ENCODE results near the gene JPH3. TPM values are rescaled to one million over a fixed set of nuclear protein-coding genes. Genes with fewer than 3 reads are reported as not detected.

JPH3 gene
- total RNA-seq, 2 donors from 2014 or later, result 37.0 to 39.1 TPM

- Mint-ChIP-seq H3K4me1 (no peaks in the 10 kb centered on the region), H3K36me3 (ENCODE audit: low read depth) (no peaks in the 10 kb centered on the region), H3K4me3 (no peak overlapping the region), H3K27ac (no peak overlapping the region), H3K27me3 (ENCODE audit: insufficient read depth) (peaks cover 2% of the 10 kb centered on the region), H3K9me3 (peaks cover 6% of the 10 kb centered on the region)
- no peak for TF ChIP-seq CTCF (conservative IDR thresholded peaks at IDR 0.05)
- Histone ChIP-seq H3K36me3 (ENCODE audit: control insufficient read depth, insufficient read depth, low read length) (no peaks in the 10 kb centered on the region), H3K4me3 (ENCODE audit: low read length) (no peak overlapping the region), H3K27ac (ENCODE audit: low read depth, low read length) (no peak overlapping the region), H3K9ac (ENCODE audit: extremely low read depth, low read length, poor library complexity, severe bottlenecking) (no peak overlapping the region), H3K27me3 (ENCODE audit: control insufficient read depth, insufficient read depth, low read length, poor library complexity, severe bottlenecking) (no peaks in the 10 kb centered on the region), H3K9me3 (ENCODE audit: control insufficient read depth, low read length) (no peaks in the 10 kb centered on the region), H3K4me1 (ENCODE audit: control insufficient read depth, insufficient read depth, low read length) (no peaks in the 10 kb centered on the region)
- WGBS, 2 experiments (ENCODE audit: insufficient coverage in 1 of 2, insufficient read length in 1 of 2), result 84 to 85% methylated on average over 14 to 16 of the region's 17 CpGs
- no peak for DNase-seq
These were observed 46.7 kb upstream of the JPH3 start for GRCh38 chr16:87555647-87556046.

- no peaks in the 10 kb centered on the region for H3K36me3 ChIP-seq (ENCODE audit: control insufficient read depth, insufficient read depth, low read length)
- no peaks in the 10 kb centered on the region for H3K4me1 Mint-ChIP-seq
- no peak for TF ChIP-seq CTCF (conservative IDR thresholded peaks at IDR 0.05)
- no peaks in the 10 kb centered on the region for H3K27me3 ChIP-seq (ENCODE audit: control insufficient read depth, insufficient read depth, low read length, poor library complexity, severe bottlenecking)
- WGBS, 2 experiments (ENCODE audit: insufficient coverage in 1 of 2, insufficient read length in 1 of 2), result 30 to 81% methylated on average over 2 to 7 of the region's 7 CpGs
- peaks cover 6% of the 10 kb centered on the region for H3K9me3 Mint-ChIP-seq
- DNase-seq, result no peak
- no peak overlapping the region for H3K4me3 Mint-ChIP-seq
- no peak overlapping the region for H3K4me3 ChIP-seq (ENCODE audit: low read length)
- no peak overlapping the region for H3K27ac ChIP-seq (ENCODE audit: low read depth, low read length)
- H3K27ac Mint-ChIP-seq, result no peak overlapping the region
- no peaks in the 10 kb centered on the region for H3K9me3 ChIP-seq (ENCODE audit: control insufficient read depth, low read length)
- H3K4me1 ChIP-seq (ENCODE audit: control insufficient read depth, insufficient read depth, low read length), result no peaks in the 10 kb centered on the region
- H3K9ac ChIP-seq (ENCODE audit: extremely low read depth, low read length, poor library complexity, severe bottlenecking), result no peak overlapping the region
- H3K36me3 Mint-ChIP-seq (ENCODE audit: low read depth), result no peaks in the 10 kb centered on the region
- H3K27me3 Mint-ChIP-seq (ENCODE audit: insufficient read depth), result peaks cover 2% of the 10 kb centered on the region
These were observed 45.3 kb upstream of the JPH3 start for GRCh38 chr16:87556941-87557459.

GRCh38 chr16:87558682-87559081, 43.6 kb upstream of the JPH3 start:
- TF ChIP-seq CTCF (conservative IDR thresholded peaks at IDR 0.05), result no peak
- peaks cover 8% of the 10 kb centered on the region for H3K9me3 Mint-ChIP-seq
- no peaks in the 10 kb centered on the region for H3K36me3 Mint-ChIP-seq (ENCODE audit: low read depth)
- Histone ChIP-seq H3K4me1 (ENCODE audit: control insufficient read depth, insufficient read depth, low read length) (no peaks in the 10 kb centered on the region), H3K36me3 (ENCODE audit: control insufficient read depth, insufficient read depth, low read length) (no peaks in the 10 kb centered on the region), H3K9me3 (ENCODE audit: control insufficient read depth, low read length) (no peaks in the 10 kb centered on the region), H3K27me3 (ENCODE audit: control insufficient read depth, insufficient read depth, low read length, poor library complexity, severe bottlenecking) (no peaks in the 10 kb centered on the region), H3K9ac (ENCODE audit: extremely low read depth, low read length, poor library complexity, severe bottlenecking) (no peak overlapping the region), H3K4me3 (ENCODE audit: low read length) (no peak overlapping the region), H3K27ac (ENCODE audit: low read depth, low read length) (no peak overlapping the region)
- no peaks in the 10 kb centered on the region for H3K4me1 Mint-ChIP-seq
- no peak for DNase-seq
- H3K27me3 Mint-ChIP-seq (ENCODE audit: insufficient read depth), result peaks cover 3% of the 10 kb centered on the region
- H3K4me3 Mint-ChIP-seq, result no peak overlapping the region
- H3K27ac Mint-ChIP-seq, result no peak overlapping the region
- WGBS, 2 experiments (ENCODE audit: insufficient coverage in 1 of 2, insufficient read length in 1 of 2), result 83 to 91% methylated on average over 3 of the region's 3 CpGs

Measured in endodermal cell (in vitro differentiated cells).